HFFc6 (cell line): ENCODE results near the gene ADRA2C. TPM values are rescaled to one million over a fixed set of nuclear protein-coding genes. Genes with fewer than 3 reads are reported as not detected.

ENCODE experiments used
- DNase-seq: peaks from one replicate; pipeline ENCODE4 v3.0.0-alpha.2; 2018
- H3K27ac Mint-ChIP-seq: 2 replicates; pipeline ENCODE4 v1.8.0; 2020; ENCODE audit warnings: mild to moderate bottlenecking, mixed read lengths
- H3K27me3 Mint-ChIP-seq: 2 replicates; pipeline ENCODE4 v1.8.0; 2021; ENCODE audit warnings: mild to moderate bottlenecking, moderate library complexity, mixed read lengths; ENCODE audit not compliant: insufficient read depth
- H3K36me3 Mint-ChIP-seq: 2 replicates; pipeline ENCODE4 v1.8.0; 2021; ENCODE audit warnings: low read depth, mixed read lengths
- H3K4me1 Mint-ChIP-seq: 2 replicates; pipeline ENCODE4 v1.8.0; 2020; ENCODE audit warnings: low read depth, mixed read lengths
- H3K4me3 Mint-ChIP-seq: 2 replicates; pipeline ENCODE4 v1.8.0; 2020; ENCODE audit warnings: mild to moderate bottlenecking, moderate library complexity, mixed read lengths
- H3K9me3 Mint-ChIP-seq: 2 replicates; pipeline ENCODE4 v1.8.0; 2020; ENCODE audit warnings: mild to moderate bottlenecking, mixed read lengths
- total RNA-seq, 6 experiments: library from RNA; stranded (reverse); fragmentation: NEBNext Ultra II Directional; extraction: Animal tissue kit (Norgen Biotek cat#: 25700); gene quantifications; 2 replicates in 1 of 6; 3 replicates in 5 of 6; pipeline ENCODE4 v1.2.3, GENCODE V29; 2021
- TF ChIP-seq, protein P1 (sequence below): fragments of 200-600 bp; sonication (generic); IDR thresholded peaks from 2 replicates; pipeline ENCODE4 v1.5.0; 2021; ENCODE audit warnings: antibody characterized with exemption, mild to moderate bottlenecking

ADRA2C gene
- total RNA-seq, 6 experiments from 2014 or later, result 0.23 to 0.43 (median 0.26) TPM

- DNase-seq, result no peak
- peaks cover 53% of the 10 kb centered on the region for H3K27me3 Mint-ChIP-seq
- H3K4me1 Mint-ChIP-seq, result no peaks in the 10 kb centered on the region
- peaks cover 14% of the 10 kb centered on the region; the same call in 1 of the 2 replicates for H3K9me3 Mint-ChIP-seq
- TF ChIP-seq, protein P1, sequence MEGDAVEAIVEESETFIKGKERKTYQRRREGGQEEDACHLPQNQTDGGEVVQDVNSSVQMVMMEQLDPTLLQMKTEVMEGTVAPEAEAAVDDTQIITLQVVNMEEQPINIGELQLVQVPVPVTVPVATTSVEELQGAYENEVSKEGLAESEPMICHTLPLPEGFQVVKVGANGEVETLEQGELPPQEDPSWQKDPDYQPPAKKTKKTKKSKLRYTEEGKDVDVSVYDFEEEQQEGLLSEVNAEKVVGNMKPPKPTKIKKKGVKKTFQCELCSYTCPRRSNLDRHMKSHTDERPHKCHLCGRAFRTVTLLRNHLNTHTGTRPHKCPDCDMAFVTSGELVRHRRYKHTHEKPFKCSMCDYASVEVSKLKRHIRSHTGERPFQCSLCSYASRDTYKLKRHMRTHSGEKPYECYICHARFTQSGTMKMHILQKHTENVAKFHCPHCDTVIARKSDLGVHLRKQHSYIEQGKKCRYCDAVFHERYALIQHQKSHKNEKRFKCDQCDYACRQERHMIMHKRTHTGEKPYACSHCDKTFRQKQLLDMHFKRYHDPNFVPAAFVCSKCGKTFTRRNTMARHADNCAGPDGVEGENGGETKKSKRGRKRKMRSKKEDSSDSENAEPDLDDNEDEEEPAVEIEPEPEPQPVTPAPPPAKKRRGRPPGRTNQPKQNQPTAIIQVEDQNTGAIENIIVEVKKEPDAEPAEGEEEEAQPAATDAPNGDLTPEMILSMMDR, result no peak
- 0 out of 2 replicates have a peak, but pooled peaks cover 3% of the 10 kb centered on the region for H3K36me3 Mint-ChIP-seq
- no peak overlapping the region for H3K27ac Mint-ChIP-seq
- no peak overlapping the region for H3K4me3 Mint-ChIP-seq
Measured at GRCh38 chr4:3800351-3800750, 34.2 kb downstream of the ADRA2C start.

DNA sequence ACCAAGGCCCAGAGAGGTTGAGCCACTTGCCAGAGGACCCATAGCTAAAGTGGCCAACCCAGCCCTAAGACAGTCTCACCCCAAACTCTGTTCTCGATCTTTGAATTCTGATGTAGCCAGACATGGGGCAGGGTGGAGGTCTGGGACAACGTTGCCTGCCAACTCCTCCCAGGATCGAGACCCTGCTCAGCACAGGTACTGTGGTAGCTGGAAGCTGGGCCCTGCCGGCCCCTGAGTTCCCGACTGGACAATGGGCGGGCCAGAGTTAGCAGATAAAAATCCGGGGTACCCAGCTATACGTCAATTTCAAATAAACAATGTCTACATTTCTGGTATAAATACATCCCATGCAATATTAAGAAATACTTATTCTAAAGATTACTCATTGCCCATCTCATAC, 35.3 kb downstream of the ADRA2C start:
- no peaks in the 10 kb centered on the region for H3K36me3 Mint-ChIP-seq
- H3K9me3 Mint-ChIP-seq, result 0 out of 2 replicates have a peak, but pooled peaks cover 6% of the 10 kb centered on the region
- H3K4me1 Mint-ChIP-seq, result no peaks in the 10 kb centered on the region
- peaks cover 57% of the 10 kb centered on the region for H3K27me3 Mint-ChIP-seq
- H3K27ac Mint-ChIP-seq, result no peak overlapping the region
- H3K4me3 Mint-ChIP-seq, result no peak overlapping the region
- TF ChIP-seq, protein P1, result no peak
- DNase-seq, result no peak

- H3K4me3 Mint-ChIP-seq, result no peak overlapping the region
Measured at GRCh38 chr4:3801931-3802550, 35.9 kb downstream of the ADRA2C start.

GRCh38 chr4:3802571-3803474, 36.6 kb downstream of the ADRA2C start:
- H3K4me1 Mint-ChIP-seq, result no peaks in the 10 kb centered on the region
- TF ChIP-seq, protein P1, result no peak
- H3K36me3 Mint-ChIP-seq, result no peaks in the 10 kb centered on the region
- no peak overlapping the region for H3K27ac Mint-ChIP-seq
- H3K9me3 Mint-ChIP-seq, result no peaks in the 10 kb centered on the region
- no peak overlapping the region for H3K4me3 Mint-ChIP-seq
- DNase-seq, result no peak
- H3K27me3 Mint-ChIP-seq, result peaks cover 69% of the 10 kb centered on the region

More at GRCh38 chr4:3801931-3802550, 35.9 kb downstream of the ADRA2C start:
- Mint-ChIP-seq H3K4me1 (no peaks in the 10 kb centered on the region), H3K9me3 (0 out of 2 replicates have a peak, but pooled peaks cover under 1% of the 10 kb centered on the region), H3K36me3 (no peaks in the 10 kb centered on the region), H3K27me3 (peaks cover 61% of the 10 kb centered on the region), H3K27ac (no peak overlapping the region)
- no peak for DNase-seq
- TF ChIP-seq, protein P1, result no peak

DNA sequence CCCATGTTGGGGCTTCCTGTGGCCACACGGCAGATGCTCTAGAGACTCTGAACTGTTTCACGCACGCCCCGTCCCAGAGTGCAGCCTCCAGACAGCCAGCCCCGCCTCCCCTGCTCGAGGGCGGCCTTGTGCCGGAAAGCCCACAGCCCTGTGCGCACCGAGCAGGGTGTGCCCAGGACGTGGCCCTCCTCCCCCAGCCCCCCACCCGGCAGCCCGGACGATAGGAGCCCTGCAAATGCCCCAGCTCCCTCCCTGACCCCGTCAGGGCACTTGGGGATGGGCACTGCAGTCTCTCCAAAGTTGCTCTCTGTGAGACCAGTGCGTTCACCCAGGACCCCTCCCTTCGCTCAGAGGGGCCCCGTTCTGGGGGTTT, 37.3 kb downstream of the ADRA2C start:
- no peaks in the 10 kb centered on the region for H3K9me3 Mint-ChIP-seq
- no peaks in the 10 kb centered on the region for H3K36me3 Mint-ChIP-seq
- DNase-seq, result no peak
- TF ChIP-seq, protein P1, result no peak
- peaks cover 71% of the 10 kb centered on the region for H3K27me3 Mint-ChIP-seq
- no peak overlapping the region for H3K27ac Mint-ChIP-seq
- H3K4me1 Mint-ChIP-seq, result no peaks in the 10 kb centered on the region
- no peak overlapping the region for H3K4me3 Mint-ChIP-seq
